K562 (cell line): ENCODE measurements around the gene MS4A5. TPM values are rescaled to one million over a fixed set of nuclear protein-coding genes. Genes with fewer than 3 reads are reported as not detected.

Source experiments
- ATAC-seq: fragments of 200-7000 bp; cut with Tn5 transposase; 3 replicates; pipeline ENCODE4 v1.9.1; 2020; ENCODE audit warnings: moderate library complexity
- BruUV-seq: library from RNA; stranded (reverse); fragments of 400-500 nt; replicated peaks from 2 replicates; lab custom pipeline; 2021; lab: Mats Ljungman, UMichigan
- CTCF ChIA-PET: fragments of 300-600 bp; formaldehyde crosslinking; extraction: SDS; loops from one replicate; lab custom pipeline; 2021; ENCODE audit warnings: low intra/inter-chr PET ratio; lab: Yijun Ruan, JAX
- POLR2A ChIA-PET: fragments of 300-600, 350-650 bp; sonication (Branson Sonifier 250); formaldehyde crosslinking; extraction: SDS; loops from one replicate; lab custom pipeline; 2021; ENCODE audit warnings: antibody characterized with exemption, inconsistent platforms; lab: Yijun Ruan, JAX
- DNase-seq, 4 experiments: peaks; one replicate each; pipeline versions ENCODE4 v3.0.0 to v3.0.0-alpha.2; 2011 to 2018; ENCODE audit warnings: low spot score in 3 of 4, mixed read lengths in 3 of 4; ENCODE audit errors: extremely low read depth in 1 of 4
- FAIRE-seq: peaks from 2 replicates; lab custom pipeline; 2011; peaks lifted over from hg19 to GRCh38; lab: Jason Lieb, UNC
- H2AFZ ChIP-seq: 2 replicates; pipeline ENCODE4 v1.6.0; 2011; ENCODE audit warnings: low read depth, low read length, control low read depth, inconsistent platforms
- H3K27ac ChIP-seq: fragments of 200-600 bp; 3 replicates; pipeline ENCODE4 v1.8.0; 2011; ENCODE audit warnings: low read depth, mild to moderate bottlenecking, control low read depth, inconsistent platforms, low read length, moderate library complexity, mixed read lengths; ENCODE audit errors: extremely low read depth
- H3K27me3 ChIP-seq, 2 experiments: fragments of 300-600 bp in 1 of 2; 2 replicates in 1 of 2; 3 replicates in 1 of 2; pipeline versions ENCODE4 v1.6.0 to v1.8.0; 2011; ENCODE audit warnings: inconsistent platforms in 2 of 2, low read length in 2 of 2, mild to moderate bottlenecking in 1 of 2, mixed read lengths in 1 of 2, moderate library complexity in 1 of 2; ENCODE audit not compliant: control insufficient read depth in 2 of 2, insufficient read depth in 2 of 2
- H3K36me3 ChIP-seq: fragments of 300-600 bp; 3 replicates; pipeline ENCODE4 v1.8.0; 2011; ENCODE audit warnings: mild to moderate bottlenecking, low read length, inconsistent platforms; ENCODE audit not compliant: control insufficient read depth, insufficient read depth
- H3K4me1 ChIP-seq, 2 experiments: fragments of 200-600 bp in 1 of 2; replicated peaks in 1 of 2; 2 replicates in 1 of 2; 3 replicates in 1 of 2; pipeline versions ENCODE4 v1.5.1 to v1.8.0; 2011; ENCODE audit warnings: inconsistent platforms in 2 of 2, low read length in 2 of 2, mild to moderate bottlenecking in 1 of 2, mixed read lengths in 1 of 2, moderate library complexity in 1 of 2; ENCODE audit not compliant: control insufficient read depth in 2 of 2, insufficient read depth in 2 of 2
- H3K4me2 ChIP-seq: 2 replicates; pipeline ENCODE4 v1.6.1; 2011; ENCODE audit warnings: low read length, control low read depth, inconsistent platforms, mixed read lengths; ENCODE audit not compliant: insufficient read depth
- H3K4me3 ChIP-seq: fragments of 200-600 bp; sonication (generic), shearing (Covaris generic); 2 replicates; pipeline ENCODE4 v1.5.1; 2016; ENCODE audit warnings: control low read depth, inconsistent platforms
- H3K79me2 ChIP-seq: fragments of 200-600 bp; 3 replicates; pipeline ENCODE4 v1.8.0; 2011; ENCODE audit warnings: low read length, inconsistent platforms; ENCODE audit not compliant: control insufficient read depth, insufficient read depth
- H3K9ac ChIP-seq, 2 experiments: 2 replicates each; pipeline versions ENCODE4 v1.6.0 to v1.6.1; 2011; ENCODE audit warnings: low read depth in 2 of 2, low read length in 2 of 2, control low read depth in 1 of 2, inconsistent platforms in 1 of 2, mild to moderate bottlenecking in 1 of 2, mixed read lengths in 1 of 2; ENCODE audit not compliant: insufficient read depth in 1 of 2
- H3K9me1 ChIP-seq: one replicate; pipeline ENCODE4 v1.6.0; 2011; ENCODE audit warnings: inconsistent platforms, mild to moderate bottlenecking, low read length, moderate library complexity; ENCODE audit not compliant: control insufficient read depth, insufficient read depth
- H3K9me3 ChIP-seq: replicated peaks from 2 replicates; pipeline ENCODE4 v1.5.1; 2011; ENCODE audit warnings: low read depth, low read length, inconsistent platforms; ENCODE audit not compliant: control insufficient read depth, insufficient read depth
- H4K20me1 ChIP-seq: replicated peaks from 2 replicates; pipeline ENCODE4 v1.6.1; 2011; ENCODE audit warnings: low read length, inconsistent platforms, mixed read lengths; ENCODE audit not compliant: control insufficient read depth, insufficient read depth
- ARID3A ChIP-seq: IDR thresholded peaks from 2 replicates; pipeline ENCODE4 v1.6.1; 2012; ENCODE audit warnings: low read depth, low read length, improper control_type of control experiment, borderline replicate concordance
- CTBP1 ChIP-seq: fragments of 450-650 bp; IDR thresholded peaks from 2 replicates; pipeline ENCODE4 v1.6.1; 2016; ENCODE audit warnings: borderline replicate concordance
- DEAF1 ChIP-seq: fragments of 450-650 bp; formaldehyde crosslinking; IDR thresholded peaks from 2 replicates; pipeline ENCODE4 v1.4.0; 2020; ENCODE audit warnings: mild to moderate bottlenecking, moderate library complexity
- HES1 ChIP-seq: fragments of 450-650 bp; IDR thresholded peaks from 2 replicates; pipeline ENCODE4 v1.6.1; 2016; ENCODE audit warnings: low read depth, mild to moderate bottlenecking, moderate library complexity
- HEY1 ChIP-seq: fragments of 250-450 bp; sonication (Bioruptor Pico); IDR thresholded peaks from 2 replicates; pipeline ENCODE4 v1.5.0; 2020; ENCODE audit warnings: mild to moderate bottlenecking, moderate library complexity, borderline replicate concordance
- JUND ChIP-seq, 2 experiments: IDR thresholded peaks; 2 replicates in 1 of 2; 3 replicates in 1 of 2; pipeline ENCODE4 v1.6.1; 2011; ENCODE audit warnings: borderline replicate concordance in 2 of 2, low read depth in 2 of 2, low read length in 2 of 2, improper control_type of control experiment in 1 of 2, missing biosample characterization in 1 of 2, missing genetic modification characterization in 1 of 2, missing genetic modification reagents in 1 of 2
- KLF16 ChIP-seq: IDR thresholded peaks from 2 replicates; pipeline ENCODE4 v1.6.1; 2016; ENCODE audit warnings: antibody characterized with exemption
- MCM2 ChIP-seq: fragments of 450-650 bp; IDR thresholded peaks from 2 replicates; pipeline ENCODE4 v1.6.1; 2017; ENCODE audit warnings: low read depth, mild to moderate bottlenecking
- PKNOX1 ChIP-seq: fragments of 450-650 bp; IDR thresholded peaks from 2 replicates; pipeline ENCODE4 v1.6.1; 2016
- RAD21 ChIP-seq, 2 experiments: fragments of 250-450 bp in 1 of 2; fragments of 450-650 bp in 1 of 2; sonication (Bioruptor Pico) in 1 of 2; formaldehyde crosslinking in 1 of 2; IDR thresholded peaks in 1 of 2; conservative IDR thresholded peaks in 1 of 2; 2 replicates each; pipeline versions ENCODE4 v1.4.0 to v1.8.0; 2020 to 2022; ENCODE audit warnings: mild to moderate bottlenecking in 2 of 2, moderate library complexity in 1 of 2
- RB1 ChIP-seq: fragments of 450-650 bp; IDR thresholded peaks from 2 replicates; pipeline ENCODE4 v1.6.1; 2017; ENCODE audit warnings: low read depth, mild to moderate bottlenecking
- YY1 ChIP-seq, 3 experiments: IDR thresholded peaks; 2 replicates each; pipeline ENCODE4 v1.6.1; 2011; ENCODE audit warnings: low read length in 2 of 3, mild to moderate bottlenecking in 2 of 3, moderate library complexity in 2 of 3, borderline replicate concordance in 1 of 3, control low read depth in 1 of 3, low read depth in 1 of 3; ENCODE audit not compliant: insufficient read depth in 3 of 3, insufficient replicate concordance in 2 of 3, control insufficient read depth in 1 of 3, insufficient read length in 1 of 3; ENCODE audit errors: extremely low read depth in 1 of 3
- ZBTB33 ChIP-seq: sonication (generic); formaldehyde crosslinking; IDR thresholded peaks from 2 replicates; pipeline ENCODE4 v1.8.1; 2023; ENCODE audit warnings: mild to moderate bottlenecking, missing genetic modification reagents
- WGBS: fragments of 100-300 bp; shearing (Covaris generic); methylation state at CpG from one replicate; pipeline ENCODE4 v1.1.6; 2016; ENCODE audit warnings: low coverage, mixed read lengths; ENCODE audit not compliant: insufficient coverage; ENCODE audit errors: missing lambda C conversion rate; 5-methylcytosine and 5-hydroxymethylcytosine counted together
- in situ Hi-C: fragments of 300-500 bp; cut with MboI; formaldehyde crosslinking; loops from 4 replicates; pipeline ENCODE4 v1.15.0; 2018; ENCODE audit warnings: inconsistent platforms, mixed read lengths
- intact Hi-C: fragments of 100-400 bp; cut with micrococcal nuclease; formaldehyde crosslinking; loops from 2 replicates; pipeline ENCODE4 v1.14.2; 2022
- polyA plus RNA-seq, 8 experiments: library from polyadenylated mRNA; depleted of rRNA in 4 of 8; stranded (reverse) in 5 of 8; unstranded in 3 of 8; fragments of >200 nt; fragmentation: Nextera tagmentation in 2 of 8; fragmentation: Illumina TruSeq in 1 of 8; extraction: Ambion mirVana in 2 of 8; extraction: Trizol in 1 of 8; gene quantifications; 2 replicates each; pipeline versions ENCODE4 v1.2.1 to v1.2.3, GENCODE V29; 2011 to 2014; ENCODE audit warnings: inconsistent platforms in 1 of 8, missing spikeins in 1 of 8
- total RNA-seq, 7 experiments: library from RNA; depleted of rRNA in 6 of 7; stranded (reverse); fragments of >200 nt in 6 of 7; fragmentation: Illumina TruSeq in 2 of 7; extraction: Trizol in 2 of 7; gene quantifications; 2 replicates each; pipeline versions ENCODE4 v1.2.1 to v1.2.3, GENCODE V29; 2011 to 2021; ENCODE audit warnings: low replicate concordance in 1 of 7

MS4A5 gene
- total and polyA plus RNA-seq, 9 of the 15 experiments (the other 6 are each of a cell fraction or from before 2014, with no cell fraction given) = not detected

GRCh38 chr11:60485987-60486386 is 56.6 kb downstream of the MS4A5 start:
- no peaks in the 10 kb centered on the region for H3K27me3 ChIP-seq
- H3K9me1 ChIP-seq = no peaks in the 10 kb centered on the region
- no peaks in the 10 kb centered on the region for H4K20me1 ChIP-seq
- CTCF ChIA-PET = interaction anchor here (1.4 to 2.0 kb wide), 2 partner anchors 122 to 152 kb away, joined by 4 to 15 read pairs; no protein-coding TSS in a partner anchor
- in situ Hi-C loops = no loop called here
- H2AFZ ChIP-seq = peak overlapping the region; percentile 56; the same call in 1 of the 2 replicates
- no peaks in the 10 kb centered on the region for H3K36me3 ChIP-seq
- FAIRE-seq (peak; percentile 84), ATAC-seq (peak; percentile 100), DNase-seq (peak; percentile 57 to 64 (median 62))
- H3K4me1 ChIP-seq = no peaks in the 10 kb centered on the region
- intact Hi-C loops = loop anchor here (2.0 to 10.0 kb wide), 3 partner anchors 121 to 219 kb away; no protein-coding TSS in a partner anchor
- BruUV-seq = no TSS peak
- no peak overlapping the region for H3K27ac ChIP-seq
- WGBS = 2% methylated on average over 5 of the region's 5 CpGs
- no peaks in the 10 kb centered on the region for H3K9me3 ChIP-seq
- H3K9ac ChIP-seq = no peak overlapping the region
- no peaks in the 10 kb centered on the region for H3K79me2 ChIP-seq
- no peak overlapping the region for H3K4me3 ChIP-seq
- POLR2A ChIA-PET = no interaction called here
- no peak overlapping the region for H3K4me2 ChIP-seq
- TF ChIP-seq YY1 (IDR thresholded peaks at IDR 0.05; ENCODE audit: borderline replicate concordance in 1 of 3, control insufficient read depth in 1 of 3, extremely low read depth in 1 of 3, insufficient read depth in 3 of 3, insufficient read length in 1 of 3, insufficient replicate concordance in 2 of 3, low read depth in 1 of 3, low read length in 2 of 3) = peak in 1 of 3 experiments; percentile 21
- TF ChIP-seq HES1 = no peak
- peak; percentile 52; the same call in 1 of the 2 replicates for TF ChIP-seq KLF16
- TF ChIP-seq MCM2 = no peak
- TF ChIP-seq RAD21 (CRISPR knock-in tag; conservative IDR thresholded peaks at IDR 0.05 in 1 of 2, IDR thresholded peaks at IDR 0.05 in 1 of 2) = peak; percentile 46 to 65
- TF ChIP-seq DEAF1 (CRISPR knock-in tag) = peak; percentile 43
- TF ChIP-seq ZBTB33 = no peak
- no peak for TF ChIP-seq CTBP1
- TF ChIP-seq JUND (IDR thresholded peaks at IDR 0.05; ENCODE audit: borderline replicate concordance, low read depth, low read length) = 0 out of 2 replicates have a peak, but pooled peaks have one; percentile 21
- no peak for TF ChIP-seq JUND (tag; IDR thresholded peaks at IDR 0.05; ENCODE audit: borderline replicate concordance, low read depth, low read length)
- TF ChIP-seq HEY1 = no peak
- no peak for TF ChIP-seq ARID3A
- peak; percentile 52 for TF ChIP-seq PKNOX1
- TF ChIP-seq RB1 = peak; percentile 31; the same call in 1 of the 2 replicates
